IPS-18c (cell line): Measurements from ENCODE around the gene IDUA.
"Not testable (repeated sequence)": the region's sequence is repeated elsewhere in the genome, so short reads cannot be mapped to it uniquely, and the experiment has no call there.

ENCODE experiments used
- H3K4me3 ChIP-seq: 2 replicates; pipeline ENCODE4 v1.7.0; 2013; ENCODE audit warnings: low read depth, mild to moderate bottlenecking, low read length, moderate library complexity; ENCODE audit not compliant: insufficient read depth
- H3K9me3 ChIP-seq: one replicate; pipeline ENCODE4 v1.6.1; 2013; ENCODE audit warnings: mild to moderate bottlenecking, low read length, moderate library complexity; ENCODE audit not compliant: control insufficient read depth, insufficient read depth

The IDUA gene

GRCh38 chr4:973431-974397 is 13.1 kb upstream of the IDUA start, which contains the start of gene DGKQ:
Gene DGKQ, minus strand, starts transcription at chr4:973569. Its CDS starts 87 bp downstream, at chr4:973482.
- Histone ChIP-seq H3K4me3 (peak within 1 kb of the TSS; percentile 70), H3K9me3 (peaks cover 2% of the 10 kb centered on the region)

DNA sequence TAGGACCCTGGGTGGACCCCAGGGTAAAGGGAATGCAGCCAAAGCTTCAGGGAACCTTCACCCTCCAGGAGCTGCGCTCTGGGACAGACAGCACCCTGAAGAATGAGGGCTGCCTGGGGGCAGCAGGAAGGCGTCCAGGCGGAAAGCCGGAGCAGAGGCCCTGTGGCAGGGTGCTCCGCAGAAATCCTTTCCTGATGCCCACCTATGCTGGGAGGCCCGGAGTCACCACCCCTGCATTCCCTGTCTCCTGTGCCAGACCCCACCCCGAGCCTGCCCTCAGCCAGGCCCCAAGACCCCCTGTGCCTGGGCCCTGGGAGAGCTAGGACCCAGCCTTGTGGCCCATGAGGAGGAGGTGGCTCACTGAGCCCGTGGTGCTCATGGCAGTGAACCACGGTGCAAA is 12.2 kb upstream of the IDUA start:
- Histone ChIP-seq H3K4me3 (no peak overlapping the region), H3K9me3 (no peaks in the 10 kb centered on the region)

- H3K9me3 ChIP-seq, H3K4me3 ChIP-seq: not testable (repeated sequence)
These were observed 10.8 kb upstream of the IDUA start for GRCh38 chr4:976016-976415.

DNA sequence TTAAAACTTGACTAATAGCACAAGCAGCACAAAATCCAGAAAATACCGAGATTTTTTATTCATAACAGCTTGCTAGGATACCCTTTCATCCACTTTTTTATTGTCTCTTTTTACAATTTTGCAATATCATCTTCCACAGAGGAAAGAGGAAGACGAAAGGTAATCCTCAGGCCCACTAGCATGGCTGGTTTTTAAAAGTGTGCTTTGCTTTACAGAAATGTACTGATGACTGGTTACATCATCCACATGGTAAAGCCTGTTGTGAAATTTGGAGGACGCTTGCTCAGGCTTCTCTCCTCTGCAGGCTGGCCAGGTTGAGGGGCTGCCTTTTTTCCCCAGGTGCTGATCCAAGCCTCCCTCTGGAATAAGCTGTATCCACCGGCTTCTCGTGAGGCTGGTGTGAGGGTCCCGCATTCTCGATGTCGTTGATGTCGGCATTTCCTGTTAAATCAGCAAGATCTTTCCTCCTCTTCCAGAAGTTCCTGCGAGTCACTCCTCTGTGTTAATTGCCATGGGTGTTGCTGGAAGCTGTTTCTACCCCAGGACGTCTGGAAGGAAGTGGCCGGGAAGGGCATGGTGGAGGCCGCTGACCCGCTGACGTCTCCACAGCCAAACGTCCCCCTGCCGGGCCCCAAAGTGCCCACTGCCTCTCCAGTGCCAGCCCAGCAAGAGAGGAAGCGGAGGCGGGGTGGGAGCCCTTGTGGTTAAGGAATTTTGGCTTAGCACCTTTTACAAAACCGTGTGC is 7.7 kb upstream of the IDUA start:
- Histone ChIP-seq H3K4me3 (no peak overlapping the region), H3K9me3 (no peaks in the 10 kb centered on the region)

DNA sequence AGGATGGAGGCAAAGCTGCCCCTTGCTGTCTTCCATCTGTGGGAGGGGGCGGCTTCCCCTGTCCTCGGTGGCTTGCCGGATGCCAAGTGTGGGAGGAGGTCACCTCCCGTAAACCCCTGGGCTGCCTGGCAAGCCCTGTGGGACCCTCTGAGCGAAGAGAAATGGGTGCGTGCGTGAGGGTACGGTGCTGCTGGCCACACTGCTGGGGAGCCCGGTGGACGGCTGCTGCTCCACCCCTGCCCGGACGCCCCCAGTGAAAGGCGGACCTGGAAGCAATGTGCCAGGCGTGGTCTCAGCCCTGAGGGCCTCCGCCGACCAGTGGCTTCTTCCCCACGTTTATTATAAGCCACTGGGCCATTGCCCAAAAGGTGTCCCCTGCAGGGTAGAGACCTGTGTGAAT is 4.6 kb upstream of the IDUA start:
- Histone ChIP-seq H3K9me3 (no peaks in the 10 kb centered on the region), H3K4me3 (no peak overlapping the region)

GRCh38 chr4:982814-983213 is 4.0 kb upstream of the IDUA start:
- Histone ChIP-seq H3K4me3 (no peak overlapping the region), H3K9me3 (no peaks in the 10 kb centered on the region)

DNA sequence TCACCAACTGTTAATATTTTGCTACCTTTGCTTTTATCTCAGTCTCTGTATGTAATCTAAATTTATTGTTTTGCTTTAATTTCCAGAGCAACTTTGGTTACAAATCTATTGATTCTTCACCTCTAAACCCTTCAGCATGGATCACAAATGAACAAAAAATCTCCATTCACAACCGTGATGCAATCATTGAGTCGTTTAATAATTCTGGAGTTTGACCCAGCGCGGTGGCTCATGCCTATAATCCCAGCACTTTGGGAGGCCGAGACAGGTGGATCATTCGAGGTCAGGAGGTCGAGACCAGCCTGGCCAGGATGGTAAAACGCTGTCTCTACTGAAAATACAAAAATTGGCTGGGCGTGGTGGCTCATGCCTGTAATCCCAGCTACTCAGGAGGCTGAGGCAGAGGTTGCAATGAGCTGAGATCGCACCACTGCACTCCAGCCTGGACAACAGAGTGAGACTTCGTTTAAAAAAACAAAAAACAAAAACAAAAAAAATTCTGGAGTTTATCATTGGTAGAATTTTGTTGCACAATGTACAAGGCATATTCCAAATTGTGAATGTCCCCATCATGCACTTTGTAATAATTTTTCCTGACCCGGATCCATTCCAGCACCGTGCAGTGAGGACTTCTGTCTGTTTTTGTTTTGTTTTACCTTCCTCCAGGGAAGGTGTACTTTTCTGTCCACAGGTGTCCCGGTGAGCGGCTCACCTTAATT is 2.3 kb upstream of the IDUA start:
- Histone ChIP-seq H3K4me3 (no peak overlapping the region), H3K9me3 (no peaks in the 10 kb centered on the region)

DNA sequence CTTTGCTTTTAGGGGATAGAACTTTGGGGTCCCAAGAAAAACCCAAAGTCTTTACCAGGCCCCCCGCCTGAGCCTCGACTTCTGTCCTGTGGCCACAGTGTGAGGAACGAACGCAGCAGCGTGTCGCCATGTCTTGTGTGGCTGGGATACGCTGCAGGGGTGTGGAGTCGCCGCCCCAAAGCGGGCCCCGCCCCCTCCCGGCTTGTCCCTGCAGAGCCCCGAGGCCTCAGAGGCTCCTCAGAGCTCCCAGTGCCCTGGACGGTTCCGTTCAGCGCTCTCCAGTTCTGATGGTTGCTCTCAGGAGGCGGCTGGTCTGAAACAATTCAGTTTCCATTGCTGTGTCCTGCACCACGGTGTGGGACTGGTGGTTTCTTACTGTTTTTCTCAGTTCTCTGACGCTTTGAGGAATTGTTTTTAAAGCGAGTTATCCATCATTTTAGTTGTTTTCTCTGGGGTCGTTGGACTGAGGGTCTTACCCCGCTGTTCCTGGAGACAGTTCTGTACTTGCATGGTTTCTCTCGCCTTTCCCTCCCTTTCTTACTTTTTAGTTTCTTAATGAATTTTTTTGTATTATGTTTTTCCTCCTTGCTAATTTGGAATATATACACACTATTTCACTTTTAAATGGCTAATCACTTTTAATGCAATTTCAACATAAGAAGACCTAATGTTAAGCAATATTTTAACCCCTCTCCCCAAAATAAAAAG is 1.6 kb upstream of the IDUA start:
- H3K4me3 ChIP-seq: no peak overlapping the region
- H3K9me3 ChIP-seq: no peaks in the 10 kb centered on the region

DNA sequence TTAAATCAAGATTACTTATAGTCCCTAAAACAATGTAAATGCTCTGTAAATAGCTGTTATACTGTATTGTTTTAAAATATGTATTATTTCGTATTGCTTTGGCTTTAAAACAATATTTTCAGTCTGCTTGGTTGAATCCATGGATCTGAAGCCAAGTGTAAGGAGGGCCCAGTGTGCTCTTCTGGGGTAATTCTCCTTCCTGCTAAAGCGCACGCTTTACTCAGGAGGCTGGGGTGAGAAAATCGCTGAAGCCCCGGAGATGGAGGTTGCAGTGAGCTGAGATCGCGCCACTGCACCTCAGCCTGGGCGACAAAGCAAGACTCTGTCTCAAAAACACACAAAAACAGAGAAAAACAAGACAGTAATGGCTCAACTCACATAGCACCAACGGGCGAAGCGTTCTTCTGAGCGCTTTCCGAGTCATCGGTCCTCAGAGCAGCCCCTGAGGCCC is 391 bp upstream of the IDUA start:
- H3K9me3 ChIP-seq: no peaks in the 10 kb centered on the region
- H3K4me3 ChIP-seq: peak overlapping the region; percentile 55; the same call in 1 of the 2 replicates

- Histone ChIP-seq H3K9me3 (no peaks in the 10 kb centered on the region), H3K4me3 (no peak overlapping the region; the same call in 1 of the 2 replicates)
These were observed 1.0 kb downstream of the IDUA start for GRCh38 chr4:987624-988513.

- Histone ChIP-seq H3K9me3 (no peaks in the 10 kb centered on the region), H3K4me3 (no peak overlapping the region)
These were observed 2.2 kb downstream of the IDUA start for GRCh38 chr4:988726-989721.

DNA sequence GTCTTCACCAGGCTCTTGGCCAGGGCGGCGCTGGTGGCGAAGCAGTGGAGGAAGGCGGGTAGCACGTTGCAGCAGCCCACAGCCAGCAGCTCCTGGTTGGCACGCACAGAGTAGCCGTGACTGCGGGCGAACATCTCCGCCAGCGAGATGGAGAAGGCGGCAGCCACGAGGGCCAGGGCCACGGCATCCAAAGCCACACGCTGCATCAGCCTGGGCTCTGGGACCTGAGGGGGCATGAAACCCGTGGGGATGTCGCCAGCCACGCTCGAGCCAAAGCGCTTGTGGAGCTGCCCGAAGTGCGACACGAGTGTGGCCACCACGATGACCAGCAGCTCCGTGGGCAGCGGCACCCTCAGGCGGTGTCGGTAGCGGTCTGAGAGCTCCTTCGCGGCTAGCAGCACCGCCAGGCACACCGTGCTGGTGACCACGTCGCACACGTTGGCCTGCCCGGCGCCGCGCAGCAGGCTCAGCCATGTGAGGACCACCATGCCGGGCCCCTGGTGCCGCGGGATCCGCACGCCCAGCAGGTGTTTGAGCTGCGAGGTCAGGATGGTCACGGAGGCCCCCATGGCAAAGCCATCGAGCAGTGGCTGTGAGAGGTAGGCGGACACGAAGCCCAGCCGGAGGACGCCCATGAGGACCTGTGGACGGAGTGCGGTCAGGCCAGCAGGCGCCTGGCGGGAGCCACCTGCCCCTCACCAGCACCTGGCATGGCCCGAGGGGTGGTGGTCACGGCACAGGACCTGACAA is 3.1 kb downstream of the IDUA start:
- no peak overlapping the region for H3K4me3 ChIP-seq
- no peaks in the 10 kb centered on the region for H3K9me3 ChIP-seq

- Histone ChIP-seq H3K4me3 (no peak overlapping the region), H3K9me3 (no peaks in the 10 kb centered on the region)
These were observed 4.0 kb downstream of the IDUA start for GRCh38 chr4:990746-991367.
